ENCODE data around the gene CELF4. TPM values are rescaled to one million over a fixed set of nuclear protein-coding genes. Genes with fewer than 3 reads are reported as not detected.

CELF4 gene
- total and polyA plus RNA-seq, 2 of the 4 experiments (the other 2 are of a cell fraction): not detected

- Histone ChIP-seq H2BK15ac (ENCODE audit: low read depth, low read length) (no peak overlapping the region), H3K4me1 (ENCODE audit: control insufficient read depth, insufficient read depth, low read length) (no peaks in the 10 kb centered on the region), H2BK120ac (ENCODE audit: low read depth, low read length) (no peak overlapping the region), H3K14ac (replicated peaks; ENCODE audit: low read depth, low read length) (no peak overlapping the region), H2AK9ac (replicated peaks; ENCODE audit: low read depth, low read length, poor library complexity) (no peak overlapping the region), H2AK5ac (ENCODE audit: low read depth, low read length) (no peak overlapping the region), H3K4me3 (ENCODE audit: insufficient read depth, low read depth, low read length) (no peak overlapping the region), H2AFZ (replicated peaks; ENCODE audit: low read length, poor library complexity) (no peak overlapping the region), H2BK5ac (ENCODE audit: low read depth, low read length, poor library complexity, severe bottlenecking) (no peak overlapping the region), H3K4me2 (ENCODE audit: low read depth, low read length) (no peak overlapping the region), H4K5ac (ENCODE audit: low read depth, low read length) (no peak overlapping the region), H4K20me1 (ENCODE audit: insufficient read depth, low read length) (no peaks in the 10 kb centered on the region), H3K4ac (ENCODE audit: low read depth, low read length) (no peak overlapping the region), H3K79me1 (ENCODE audit: low read depth in 1 of 2, low read length in 2 of 2) (no peaks in the 10 kb centered on the region), H3K18ac (ENCODE audit: low read depth, low read length) (no peak overlapping the region), H3K9me3 (ENCODE audit: control insufficient read depth, insufficient read depth, low read length) (no peaks in the 10 kb centered on the region), H3K56ac (ENCODE audit: extremely low read depth, insufficient read depth, low read length) (no peak overlapping the region), H4K91ac (ENCODE audit: insufficient read depth, low read depth, low read length) (no peak overlapping the region), H3K27ac (ENCODE audit: insufficient read depth, low read length) (no peak overlapping the region), H3K23ac (ENCODE audit: low read depth, low read length) (no peak overlapping the region), H3K9me1 (ENCODE audit: insufficient read depth, low read length) (no peaks in the 10 kb centered on the region), H3K36me3 (ENCODE audit: control insufficient read depth, insufficient read depth, low read length) (no peaks in the 10 kb centered on the region), H3K27me3 (ENCODE audit: control insufficient read depth, insufficient read depth, low read length) (peaks cover 9% of the 10 kb centered on the region), H2BK20ac (ENCODE audit: low read depth, low read length) (no peak overlapping the region), H3K9ac (ENCODE audit: low read depth, low read length) (no peak overlapping the region), H4K8ac (ENCODE audit: low read depth in 2 of 2, low read length in 2 of 2) (no peak overlapping the region)
- WGBS, 2 experiments (ENCODE audit: extremely low coverage in 2 of 2, insufficient read length in 1 of 2): no CpG with 5 or more reads among the region's 11 CpGs
- ATAC-seq (ENCODE audit: low read depth) (no peak), DNase-seq (no peak)
- ChIA-PET CTCF (no interaction called here), POLR2A (ENCODE audit: unreplicated experiment) (interaction anchor here (0.6 kb wide), 1 partner anchor 70 kb away, joined by 3 read pairs; no protein-coding TSS in a partner anchor)
- TF ChIP-seq MAZ (IDR thresholded peaks at IDR 0.05; ENCODE audit: borderline replicate concordance, low read depth, low read length): no peak
- TF ChIP-seq RAD21 (IDR thresholded peaks at IDR 0.05; ENCODE audit: low read length): no peak
- TF ChIP-seq, protein P1, sequence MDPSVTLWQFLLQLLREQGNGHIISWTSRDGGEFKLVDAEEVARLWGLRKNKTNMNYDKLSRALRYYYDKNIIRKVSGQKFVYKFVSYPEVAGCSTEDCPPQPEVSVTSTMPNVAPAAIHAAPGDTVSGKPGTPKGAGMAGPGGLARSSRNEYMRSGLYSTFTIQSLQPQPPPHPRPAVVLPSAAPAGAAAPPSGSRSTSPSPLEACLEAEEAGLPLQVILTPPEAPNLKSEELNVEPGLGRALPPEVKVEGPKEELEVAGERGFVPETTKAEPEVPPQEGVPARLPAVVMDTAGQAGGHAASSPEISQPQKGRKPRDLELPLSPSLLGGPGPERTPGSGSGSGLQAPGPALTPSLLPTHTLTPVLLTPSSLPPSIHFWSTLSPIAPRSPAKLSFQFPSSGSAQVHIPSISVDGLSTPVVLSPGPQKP (IDR thresholded peaks at IDR 0.05; ENCODE audit: borderline replicate concordance, low read depth, low read length): no peak
- no peak for TF ChIP-seq RCOR1 (IDR thresholded peaks at IDR 0.05; ENCODE audit: insufficient replicate concordance, low read length)
- TF ChIP-seq, protein P2, sequence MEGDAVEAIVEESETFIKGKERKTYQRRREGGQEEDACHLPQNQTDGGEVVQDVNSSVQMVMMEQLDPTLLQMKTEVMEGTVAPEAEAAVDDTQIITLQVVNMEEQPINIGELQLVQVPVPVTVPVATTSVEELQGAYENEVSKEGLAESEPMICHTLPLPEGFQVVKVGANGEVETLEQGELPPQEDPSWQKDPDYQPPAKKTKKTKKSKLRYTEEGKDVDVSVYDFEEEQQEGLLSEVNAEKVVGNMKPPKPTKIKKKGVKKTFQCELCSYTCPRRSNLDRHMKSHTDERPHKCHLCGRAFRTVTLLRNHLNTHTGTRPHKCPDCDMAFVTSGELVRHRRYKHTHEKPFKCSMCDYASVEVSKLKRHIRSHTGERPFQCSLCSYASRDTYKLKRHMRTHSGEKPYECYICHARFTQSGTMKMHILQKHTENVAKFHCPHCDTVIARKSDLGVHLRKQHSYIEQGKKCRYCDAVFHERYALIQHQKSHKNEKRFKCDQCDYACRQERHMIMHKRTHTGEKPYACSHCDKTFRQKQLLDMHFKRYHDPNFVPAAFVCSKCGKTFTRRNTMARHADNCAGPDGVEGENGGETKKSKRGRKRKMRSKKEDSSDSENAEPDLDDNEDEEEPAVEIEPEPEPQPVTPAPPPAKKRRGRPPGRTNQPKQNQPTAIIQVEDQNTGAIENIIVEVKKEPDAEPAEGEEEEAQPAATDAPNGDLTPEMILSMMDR (conservative IDR thresholded peaks at IDR 0.05; ENCODE audit: low read depth, low read length): no peak
- no peak for TF ChIP-seq CEBPB (IDR thresholded peaks at IDR 0.05; ENCODE audit: low read depth, low read length)
- TF ChIP-seq SMC3 (IDR thresholded peaks at IDR 0.05; ENCODE audit: low read depth, low read length): no peak
- no peak for TF ChIP-seq POLR2A (IDR thresholded peaks at IDR 0.05; ENCODE audit: low read depth, low read length)
- no peak for TF ChIP-seq FOS (IDR thresholded peaks at IDR 0.05; ENCODE audit: low read depth, low read length)
- no peak for TF ChIP-seq NFE2L2 (IDR thresholded peaks at IDR 0.05; ENCODE audit: low read depth, low read length)
- no peak for TF ChIP-seq BHLHE40 (IDR thresholded peaks at IDR 0.05; ENCODE audit: low read depth, low read length)
- TF ChIP-seq, protein P3, sequence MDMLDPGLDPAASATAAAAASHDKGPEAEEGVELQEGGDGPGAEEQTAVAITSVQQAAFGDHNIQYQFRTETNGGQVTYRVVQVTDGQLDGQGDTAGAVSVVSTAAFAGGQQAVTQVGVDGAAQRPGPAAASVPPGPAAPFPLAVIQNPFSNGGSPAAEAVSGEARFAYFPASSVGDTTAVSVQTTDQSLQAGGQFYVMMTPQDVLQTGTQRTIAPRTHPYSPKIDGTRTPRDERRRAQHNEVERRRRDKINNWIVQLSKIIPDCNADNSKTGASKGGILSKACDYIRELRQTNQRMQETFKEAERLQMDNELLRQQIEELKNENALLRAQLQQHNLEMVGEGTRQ (IDR thresholded peaks at IDR 0.05; ENCODE audit: low read depth, low read length): no peak
- TF ChIP-seq CHD1 (IDR thresholded peaks at IDR 0.05; ENCODE audit: low read depth, low read length): no peak
- TF ChIP-seq MXI1 (IDR thresholded peaks at IDR 0.05; ENCODE audit: borderline replicate concordance, low read depth, low read length): no peak
- no peak for TF ChIP-seq RFX5 (IDR thresholded peaks at IDR 0.05; ENCODE audit: low read depth, low read length)
- BruUV-seq (replicated peaks): no TSS peak
- intact Hi-C loops (cut with micrococcal nuclease): no loop called here
- in situ Hi-C loops (cut with MboI; ENCODE audit: low sequenced_read_pairs): no loop called here
- dilution Hi-C loops (cut with HindIII; ENCODE audit: low sequenced_read_pairs, unreplicated experiment): no loop called here
These were observed 284.8 kb downstream of the CELF4 start for GRCh38 chr18:37280701-37281393.
